HT-29 (cell line): ENCODE data around the gene NALCN. TPM values are rescaled to one million over a fixed set of nuclear protein-coding genes. Genes with fewer than 3 reads are reported as not detected.

Experiments used
- DNase-seq: peaks from one replicate; pipeline ENCODE4 v3.0.0-alpha.2; 2015; ENCODE audit warnings: low spot score
- total RNA-seq: library from RNA; depleted of rRNA; stranded (reverse); fragments of >200 nt; shearing (Covaris generic); gene quantifications from 2 replicates; pipeline ENCODE4 v1.2.3, GENCODE V29; 2014

NALCN gene
- total RNA-seq, 1 experiment from 2014 or later: not detected

DNA sequence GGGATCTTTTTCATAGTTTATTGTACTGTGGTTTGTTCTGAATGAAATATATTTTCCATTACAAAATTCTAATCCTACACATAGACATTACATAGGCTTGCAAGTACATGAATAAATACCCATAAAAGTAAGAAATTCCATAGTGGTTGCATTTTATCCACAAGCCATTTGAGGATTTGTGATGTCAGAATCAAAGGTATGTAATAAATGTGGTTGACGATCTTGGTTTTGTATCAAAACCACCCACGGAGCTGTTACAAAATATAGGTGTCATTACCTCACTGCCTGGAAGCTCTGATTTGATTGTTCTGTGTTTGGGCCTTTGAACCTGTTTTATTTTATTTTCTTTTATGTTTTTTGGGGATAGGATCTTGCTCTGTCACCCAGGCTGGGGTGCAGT is 125.1 kb downstream of the NALCN start:
- no peak for DNase-seq

DNA sequence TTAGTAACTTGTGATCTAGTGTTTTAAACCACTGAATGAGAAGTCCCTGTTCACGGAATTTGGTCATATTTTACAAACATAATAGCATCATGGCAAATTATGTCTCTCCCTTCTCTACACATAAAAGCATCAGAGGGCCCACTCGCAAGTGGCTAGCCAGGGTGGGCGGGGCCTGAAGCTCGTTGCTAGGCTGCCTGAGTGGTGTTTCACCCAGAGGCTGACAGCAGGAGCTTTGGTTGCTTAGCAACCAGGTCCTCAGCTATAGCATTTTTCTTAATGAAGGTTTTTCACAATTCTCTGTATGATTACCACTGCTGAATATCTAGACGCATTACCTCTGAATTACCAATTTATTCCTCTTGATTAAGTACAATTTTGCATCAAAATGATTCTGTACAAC is 126.5 kb downstream of the NALCN start:
- DNase-seq: peak; percentile 25

DNA sequence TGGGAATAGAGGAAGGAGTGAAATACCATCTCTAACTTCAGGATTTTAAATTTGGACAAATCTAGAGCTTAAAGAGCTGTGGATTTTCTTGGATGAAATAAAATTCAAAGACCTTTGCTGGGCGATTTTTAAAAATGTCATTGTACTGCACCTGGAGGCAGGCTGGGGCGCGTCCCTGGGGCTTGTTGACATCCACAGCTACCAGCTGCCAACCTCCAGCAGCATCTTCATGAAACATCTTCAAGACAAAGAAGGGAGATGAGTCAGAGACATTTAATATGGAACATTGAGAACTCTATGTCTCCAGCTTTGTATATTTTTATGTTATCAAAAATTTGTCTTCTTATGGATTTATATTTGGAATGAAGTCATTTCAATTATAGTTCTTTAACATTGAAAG is 132.5 kb downstream of the NALCN start:
- no peak for DNase-seq

- no peak for DNase-seq
Observed at GRCh38 chr13:101272886-101273285, 143.4 kb downstream of the NALCN start.

GRCh38 chr13:101271681-101272245 is 144.5 kb downstream of the NALCN start:
- no peak for DNase-seq

DNA sequence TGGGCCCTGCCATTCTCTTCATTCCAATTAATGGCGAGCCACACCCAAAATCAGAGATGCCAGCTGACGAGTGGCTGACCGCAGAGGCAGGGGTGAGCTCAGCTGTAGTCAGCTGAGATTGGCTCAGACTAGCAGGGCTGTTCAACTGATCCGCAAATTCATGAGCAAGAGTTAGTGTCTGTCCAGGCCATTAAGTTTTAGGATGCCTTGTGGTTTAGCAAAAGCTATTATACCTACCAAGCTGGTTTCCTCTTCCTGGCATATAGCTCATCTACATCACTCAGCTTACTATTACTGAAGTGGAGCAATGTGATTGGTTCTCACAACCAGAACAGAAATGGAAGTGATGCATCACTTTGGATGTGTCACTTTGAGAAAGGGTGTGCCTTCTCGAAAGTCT is 148.7 kb downstream of the NALCN start:
- no peak for DNase-seq

- no peak for DNase-seq
Observed at GRCh38 chr13:101265934-101266333, 150.4 kb downstream of the NALCN start.

DNA sequence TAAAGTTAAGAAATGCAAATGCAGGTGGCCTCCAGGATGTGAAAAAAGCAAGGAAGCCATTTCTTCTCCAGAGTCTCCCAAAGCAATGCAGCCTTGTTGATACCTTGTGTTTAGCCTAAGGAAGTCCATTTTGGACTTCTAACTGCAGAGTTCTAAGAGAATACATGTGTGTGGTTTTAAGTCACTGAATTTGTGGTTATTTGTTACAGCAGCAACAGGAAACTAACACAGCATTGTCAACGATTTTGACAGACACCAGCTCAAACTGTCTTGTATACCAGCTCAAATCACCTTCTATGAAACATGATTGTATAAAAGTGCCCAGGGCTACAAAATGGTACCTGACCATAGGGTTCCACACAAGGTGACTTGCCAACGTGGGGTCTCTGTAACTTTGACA is 151.4 kb downstream of the NALCN start:
- DNase-seq: no peak

DNA sequence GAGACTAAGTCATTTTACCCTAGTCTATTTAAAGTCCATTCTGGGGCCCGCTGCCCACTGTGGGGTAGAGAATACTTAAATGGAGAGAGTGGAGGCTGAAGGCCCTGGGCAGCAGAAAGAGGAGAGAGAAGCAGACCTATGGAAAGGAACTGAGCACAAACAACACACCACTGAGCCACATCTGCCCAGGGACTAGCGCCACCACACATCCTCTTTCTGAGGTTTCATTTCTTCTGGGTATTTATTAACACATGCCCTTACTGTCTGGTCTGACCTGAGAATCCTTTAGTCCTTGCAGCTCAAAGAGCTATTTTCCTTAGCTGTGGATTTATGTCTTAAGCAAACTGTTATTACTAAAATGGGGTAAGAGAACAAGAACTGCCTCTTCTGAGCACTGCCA is 154.0 kb downstream of the NALCN start:
- DNase-seq: no peak

GRCh38 chr13:101258509-101258908 is 157.8 kb downstream of the NALCN start:
- no peak for DNase-seq

GRCh38 chr13:101258071-101258470 is 158.2 kb downstream of the NALCN start:
- peak; percentile 25 for DNase-seq

DNA sequence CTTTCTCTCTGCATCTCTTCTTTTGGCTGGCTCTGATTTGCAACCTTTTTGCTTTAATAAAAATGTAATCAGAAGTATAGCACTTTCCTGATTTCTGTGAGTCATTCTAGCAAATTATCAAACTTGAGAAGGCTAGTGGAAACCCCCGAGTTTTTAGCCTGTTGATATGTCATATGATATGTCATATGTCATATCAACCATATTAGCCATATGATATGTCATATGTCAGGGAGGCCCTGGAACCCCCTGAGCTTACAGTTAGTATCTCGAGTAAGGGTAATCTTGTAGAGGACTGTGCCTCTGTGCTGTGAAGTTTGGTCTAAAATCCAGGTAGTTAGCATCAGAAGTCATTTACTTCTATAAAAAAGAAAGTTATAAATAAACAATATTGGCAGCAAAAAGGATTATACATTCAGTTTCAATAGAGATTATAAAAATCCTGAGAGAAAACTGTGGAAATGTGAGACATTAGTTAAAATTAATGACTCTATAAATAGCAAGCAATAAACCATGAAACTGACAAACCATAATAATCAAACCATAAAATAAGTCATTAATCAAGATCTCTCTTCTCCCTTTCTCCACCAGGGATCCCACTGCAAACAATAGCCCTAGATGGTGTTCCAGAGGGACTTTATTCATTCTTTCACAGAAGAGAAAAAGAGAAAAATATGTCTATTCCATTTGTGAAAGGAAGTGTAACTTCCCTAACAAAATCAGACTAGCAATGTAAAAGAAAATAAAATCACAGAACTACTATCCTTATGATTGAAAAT is 167.4 kb downstream of the NALCN start:
- no peak for DNase-seq

DNA sequence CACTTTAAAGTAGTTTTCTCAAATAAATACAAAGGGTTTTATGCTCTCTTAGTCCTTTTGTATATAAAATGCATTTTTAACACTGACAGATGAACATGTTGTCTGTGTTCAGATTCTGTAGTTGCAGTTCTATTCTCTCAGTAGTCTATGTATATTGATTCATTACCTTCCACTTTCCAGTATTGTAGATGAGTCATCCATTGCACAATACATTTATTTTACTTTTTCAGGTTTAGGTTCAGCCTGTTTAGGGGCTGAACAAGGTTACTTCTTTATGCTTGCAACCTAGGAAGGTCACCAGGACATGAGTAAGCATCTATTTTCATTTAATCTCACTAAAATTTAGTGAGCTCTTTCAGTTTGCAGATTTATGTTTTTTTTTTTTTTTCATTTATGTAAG is 173.6 kb downstream of the NALCN start:
- DNase-seq: no peak

DNA sequence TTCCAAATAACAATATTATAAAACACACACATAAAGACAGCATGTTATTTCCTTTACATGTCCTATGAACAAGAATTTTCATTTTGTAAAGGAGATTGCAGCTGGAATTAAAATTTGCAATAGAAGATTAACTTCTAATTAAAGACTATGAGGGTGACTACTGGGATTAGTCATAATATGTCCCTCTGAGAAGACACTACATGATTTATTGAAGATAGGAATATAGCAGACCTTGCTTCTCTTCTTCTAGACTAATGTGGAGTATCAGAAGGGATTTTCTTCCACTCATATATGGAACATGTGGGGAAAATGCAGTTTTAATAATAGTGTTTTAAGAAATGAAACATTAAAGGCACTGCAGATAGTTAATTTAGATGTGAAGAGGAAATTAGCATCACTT is 177.8 kb downstream of the NALCN start:
- no peak for DNase-seq

DNA sequence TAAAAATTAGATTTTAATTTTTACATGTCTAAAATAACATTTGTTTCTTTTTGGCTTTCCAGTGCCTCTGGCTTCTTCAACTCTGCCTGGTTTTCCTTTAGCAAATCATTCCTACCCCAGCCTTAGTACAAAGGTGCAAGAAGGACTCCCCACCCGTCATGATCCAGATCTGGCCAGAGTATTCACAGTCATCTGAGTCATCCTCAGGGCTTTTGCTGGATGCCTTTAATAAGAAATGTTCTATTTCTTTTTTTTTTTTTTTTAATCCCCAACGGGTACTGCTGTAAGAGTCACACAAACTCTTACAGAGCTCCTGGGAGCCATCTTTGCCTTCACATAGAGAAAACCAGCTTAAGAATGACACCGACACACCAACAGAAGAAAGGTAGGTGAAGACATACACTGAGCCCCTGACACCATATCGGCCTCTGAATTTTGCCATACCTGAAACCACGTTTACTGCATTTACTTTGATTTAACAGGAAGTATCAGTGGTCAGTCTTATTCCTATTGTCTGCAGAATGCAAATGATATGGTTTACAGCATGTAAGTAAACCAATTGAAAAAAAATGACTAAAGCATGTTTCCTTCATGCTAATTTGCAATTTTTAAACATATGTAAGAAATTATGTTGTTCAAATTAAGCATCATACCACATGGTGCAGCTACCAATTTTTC is 184.4 kb downstream of the NALCN start:
- DNase-seq: no peak

DNA sequence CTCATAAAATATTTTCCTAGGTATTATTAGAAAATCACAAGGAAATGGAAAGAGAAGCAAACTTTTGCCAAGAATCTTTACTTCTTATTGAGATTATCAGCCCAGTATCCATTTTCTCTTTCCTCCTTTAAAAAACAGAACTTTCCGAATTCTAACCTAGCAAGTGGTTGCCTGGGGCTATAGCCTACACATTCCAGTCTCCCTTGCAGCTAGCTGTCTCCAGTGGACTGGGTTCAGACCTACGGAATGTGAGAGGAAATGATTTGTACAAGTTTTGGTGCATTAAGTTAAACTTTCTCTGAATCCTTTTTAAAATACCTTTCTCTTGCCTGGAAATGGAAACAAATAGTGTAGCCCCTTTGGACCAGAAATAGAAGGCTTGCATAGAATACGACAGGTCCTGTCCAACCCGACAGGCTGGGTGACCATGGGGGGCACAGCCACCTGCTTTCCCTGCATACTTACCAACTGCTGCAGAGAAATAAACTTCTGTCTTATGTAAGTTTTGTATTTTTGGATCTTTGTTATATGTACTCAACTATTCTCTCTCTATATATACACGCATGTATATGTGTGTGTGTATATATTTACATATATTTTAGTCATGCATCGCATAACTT is 185.9 kb downstream of the NALCN start:
- no peak for DNase-seq

DNA sequence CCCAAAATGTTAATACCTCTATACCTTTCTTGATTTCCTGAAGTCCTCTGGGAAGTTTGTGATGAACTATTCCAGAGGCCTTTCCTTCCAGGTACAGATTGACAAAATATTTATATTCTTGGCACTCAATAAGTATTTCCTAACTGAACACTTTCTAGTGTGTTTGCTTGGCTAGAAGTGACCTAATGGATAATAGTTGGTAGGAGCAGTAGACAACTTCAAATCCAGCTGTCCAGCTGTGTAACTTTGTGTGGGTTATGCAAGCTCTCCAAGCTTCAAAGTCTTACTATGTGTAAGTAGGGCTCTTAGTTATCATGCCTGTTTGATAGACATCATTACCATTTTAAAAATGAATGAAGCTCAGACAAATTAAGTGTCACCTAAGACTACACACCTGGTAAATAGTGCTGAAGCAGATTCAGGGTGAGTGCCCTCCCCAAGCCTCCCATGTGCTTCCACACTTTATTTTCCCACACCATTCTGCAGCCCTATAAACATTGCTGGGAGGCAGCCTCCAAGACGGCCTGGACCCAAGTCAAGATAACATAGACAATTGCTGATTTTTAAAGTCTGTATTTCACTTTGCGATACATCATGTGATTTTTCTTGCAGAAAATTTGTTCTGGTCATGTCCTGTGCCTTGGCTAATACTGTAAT is 196.6 kb downstream of the NALCN start:
- DNase-seq: no peak

GRCh38 chr13:101218484-101218883 is 197.8 kb downstream of the NALCN start:
- no peak for DNase-seq

DNA sequence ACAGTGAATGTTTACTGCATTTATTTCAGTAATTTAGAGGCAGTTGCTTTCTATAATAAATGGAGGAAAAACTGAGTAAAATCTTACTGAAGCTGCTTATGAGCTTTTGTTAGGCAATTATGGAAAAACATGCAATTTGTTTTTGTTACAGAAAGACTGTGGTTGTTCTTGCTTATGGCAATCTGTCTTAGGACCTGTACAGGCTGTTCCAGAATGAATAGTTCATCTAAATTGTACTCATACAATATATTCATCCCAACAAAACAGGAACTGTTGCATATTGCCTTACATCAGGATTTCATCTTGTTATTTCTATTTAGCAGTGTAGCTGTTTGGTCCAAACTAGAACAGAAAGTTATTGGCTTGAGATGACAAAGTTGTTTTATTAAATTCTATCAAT is 199.2 kb downstream of the NALCN start:
- no peak for DNase-seq

DNA sequence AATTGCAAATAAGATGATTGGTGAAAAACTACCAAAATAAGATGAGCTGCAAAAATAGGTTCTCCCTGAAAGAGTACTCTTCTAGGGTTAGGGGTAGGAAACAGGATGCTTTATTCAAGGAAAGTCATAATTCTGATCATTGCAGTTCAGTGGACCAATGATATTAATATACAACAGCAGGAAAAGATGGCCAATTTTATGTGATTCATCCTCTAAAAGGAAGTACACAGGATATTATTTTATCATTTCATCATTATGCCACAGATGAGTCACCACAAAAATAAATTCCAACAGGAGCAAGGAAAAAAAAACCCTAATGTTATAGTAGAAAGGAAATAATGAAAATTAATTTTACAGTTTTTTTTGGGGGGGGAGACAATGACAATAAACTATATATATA is 205.0 kb downstream of the NALCN start:
- no peak for DNase-seq

DNA sequence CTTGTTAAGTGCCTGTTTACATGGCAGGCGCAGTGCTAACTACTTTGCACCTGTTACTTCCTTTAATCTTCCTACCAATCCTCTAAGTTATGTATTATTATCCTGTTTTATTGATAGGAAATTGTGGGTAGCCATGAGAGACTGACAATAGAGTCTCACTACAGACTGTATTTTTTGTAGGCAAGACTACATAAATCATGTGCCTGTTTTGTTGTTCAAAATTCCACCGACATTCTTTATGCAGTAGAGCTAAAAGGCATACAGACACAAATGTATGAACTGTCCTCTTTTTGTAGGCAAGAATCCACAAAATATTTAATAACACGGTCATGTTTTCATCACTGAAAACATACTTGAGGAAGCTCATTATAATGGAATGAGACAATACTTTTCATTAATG is 205.5 kb downstream of the NALCN start:
- no peak for DNase-seq
